Stimulated activated memory B cell treated with anti-CD40 and anti-IgM and Interleukin-4, amounts not matched to agents 10 μg/mL and 1 μg/mL and 100 μg/mL, for 72 hours (primary cell): Measurements from ENCODE around the gene SLC19A3.
A peak's percentile ranks its signal among the peaks of the same experiment; 100 is the strongest.
"Not testable (repeated sequence)": the region's sequence is repeated elsewhere in the genome, so short reads cannot be mapped to it uniquely, and the experiment has no call there.

Experiments used
- ATAC-seq: fragments of 150-1000 bp; cut with Tn5 transposase; 2 replicates; pipeline ENCODE4 v1.10.0; 2021
- H3K27ac Mint-ChIP-seq: one replicate; pipeline ENCODE4 v1.8.0; 2022; ENCODE audit warnings: mild to moderate bottlenecking, mixed read lengths
- H3K27me3 Mint-ChIP-seq: one replicate; pipeline ENCODE4 v1.8.0; 2022; ENCODE audit warnings: mixed read lengths
- H3K36me3 Mint-ChIP-seq: one replicate; pipeline ENCODE4 v1.8.0; 2022; ENCODE audit warnings: mixed read lengths
- H3K4me1 Mint-ChIP-seq: one replicate; pipeline ENCODE4 v1.8.0; 2022; ENCODE audit warnings: mixed read lengths
- H3K4me3 Mint-ChIP-seq: one replicate; pipeline ENCODE4 v1.8.0; 2022; ENCODE audit warnings: mild to moderate bottlenecking, moderate library complexity, mixed read lengths
- H3K9me3 Mint-ChIP-seq: one replicate; pipeline ENCODE4 v1.8.0; 2022; ENCODE audit warnings: mixed read lengths

SLC19A3 gene

DNA sequence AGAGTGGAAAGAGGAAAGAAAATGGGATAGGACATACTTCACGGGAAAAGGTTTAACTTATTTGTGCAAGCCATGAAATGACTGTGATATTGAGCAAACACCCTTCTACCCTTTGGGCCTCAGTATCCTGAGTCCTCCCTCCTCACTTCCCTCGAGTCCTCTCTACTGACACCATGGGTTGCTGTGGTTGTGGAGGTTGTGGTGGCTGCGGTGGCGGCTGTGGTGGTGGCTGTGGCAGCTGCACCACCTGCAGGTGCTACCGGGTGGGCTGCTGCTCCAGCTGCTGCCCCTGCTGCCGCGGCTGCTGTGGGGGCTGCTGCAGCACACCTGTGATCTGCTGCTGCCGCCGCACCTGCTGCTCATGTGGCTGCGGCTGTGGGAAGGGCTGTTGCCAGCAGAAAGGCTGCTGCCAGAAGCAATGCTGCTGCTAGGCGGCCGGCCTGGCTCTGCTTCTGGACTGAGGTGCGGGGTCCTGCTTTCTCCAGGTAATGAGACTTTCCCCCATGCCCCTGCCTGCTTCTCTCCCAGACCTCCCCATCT, 51.1 kb downstream of the SLC19A3 start, which contains the start of gene SCYGR5:
Gene SCYGR5, plus strand, starts transcription at position 174 of the 540 bp plus-strand sequence. Its CDS starts 0 bp downstream, at position 174.
- not testable (repeated sequence) for H3K36me3 Mint-ChIP-seq, H3K27me3 Mint-ChIP-seq, H3K4me1 Mint-ChIP-seq, H3K27ac Mint-ChIP-seq, H3K9me3 Mint-ChIP-seq, H3K4me3 Mint-ChIP-seq, ATAC-seq

DNA sequence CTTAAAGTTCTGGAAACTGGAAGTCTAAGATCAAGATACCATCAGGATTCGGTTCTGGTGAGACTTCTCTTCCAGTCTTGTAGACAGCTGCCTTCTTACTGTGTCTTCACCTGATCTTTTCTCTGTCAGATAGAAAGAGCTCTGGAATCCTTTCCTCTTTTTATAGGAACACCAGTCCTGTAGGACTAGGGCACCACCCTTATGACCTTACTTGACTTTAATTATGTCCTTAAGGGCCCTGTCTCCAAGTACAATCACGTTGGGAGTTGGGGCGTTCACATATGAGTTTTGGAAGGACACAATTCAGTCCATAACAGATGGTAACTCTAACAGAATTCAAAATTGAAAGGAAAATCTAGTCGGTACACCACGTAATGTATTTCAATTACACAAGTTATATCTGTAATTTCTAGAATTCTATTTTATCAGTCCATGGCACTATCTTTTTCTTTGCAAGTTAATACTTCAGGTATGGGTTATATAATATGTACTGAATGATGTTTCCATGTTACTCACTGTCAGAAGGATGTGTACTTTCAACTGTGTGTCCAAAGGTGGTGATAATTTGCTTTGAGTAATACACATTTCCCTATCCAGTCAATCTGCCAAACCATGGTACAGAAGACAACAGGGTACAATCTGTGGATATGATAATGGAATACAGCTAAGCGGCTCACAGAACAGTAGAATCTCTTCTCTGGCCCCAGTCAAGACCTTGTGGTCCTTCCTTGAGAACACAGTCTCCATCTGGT, 52.5 kb downstream of the SLC19A3 start:
- Mint-ChIP-seq H3K4me3 (no peak overlapping the region), H3K9me3 (no peaks in the 10 kb centered on the region), H3K4me1 (no peaks in the 10 kb centered on the region), H3K27me3 (peaks cover 5% of the 10 kb centered on the region), H3K27ac (no peak overlapping the region), H3K36me3 (no peaks in the 10 kb centered on the region)
- ATAC-seq, result no peak

- Mint-ChIP-seq H3K36me3 (no peaks in the 10 kb centered on the region), H3K27me3 (no peaks in the 10 kb centered on the region), H3K4me1 (no peaks in the 10 kb centered on the region), H3K4me3 (no peak overlapping the region), H3K9me3 (no peaks in the 10 kb centered on the region), H3K27ac (no peak overlapping the region)
- ATAC-seq, result no peak
Measured at GRCh38 chr2:227661827-227662226, 56.0 kb downstream of the SLC19A3 start.

DNA sequence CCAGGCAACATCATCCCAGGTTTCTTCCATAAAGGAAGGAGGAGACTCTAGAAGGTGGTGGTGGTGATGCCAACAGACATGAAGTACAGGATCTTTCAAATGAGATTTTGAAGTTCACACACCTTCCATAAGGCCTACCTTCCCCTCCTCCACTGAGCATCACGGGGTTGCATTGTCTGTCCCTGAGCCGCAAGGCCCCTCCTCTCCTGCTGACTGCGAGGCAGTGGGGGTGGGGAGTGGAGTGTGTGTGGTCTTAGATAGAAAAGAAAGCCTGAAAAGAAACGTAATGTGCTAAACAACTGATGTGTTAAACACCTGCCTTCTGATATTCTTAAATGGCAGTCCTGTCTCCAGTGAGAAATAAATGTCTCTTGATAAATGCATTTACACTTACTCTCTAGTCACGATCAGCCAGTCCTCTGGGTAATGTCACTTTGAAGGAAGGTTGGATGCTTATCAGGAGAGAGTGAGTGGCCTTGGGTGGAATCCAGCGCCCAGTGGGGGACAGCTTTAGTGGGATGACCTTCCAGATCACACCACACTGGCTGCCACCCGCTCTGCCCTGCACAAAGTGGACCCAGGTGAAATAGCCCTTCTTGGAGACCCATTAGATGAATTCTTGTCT, 56.7 kb downstream of the SLC19A3 start:
- Mint-ChIP-seq H3K36me3 (no peaks in the 10 kb centered on the region), H3K4me1 (no peaks in the 10 kb centered on the region), H3K9me3 (no peaks in the 10 kb centered on the region), H3K27me3 (no peaks in the 10 kb centered on the region), H3K4me3 (no peak overlapping the region), H3K27ac (no peak overlapping the region)
- no peak for ATAC-seq

DNA sequence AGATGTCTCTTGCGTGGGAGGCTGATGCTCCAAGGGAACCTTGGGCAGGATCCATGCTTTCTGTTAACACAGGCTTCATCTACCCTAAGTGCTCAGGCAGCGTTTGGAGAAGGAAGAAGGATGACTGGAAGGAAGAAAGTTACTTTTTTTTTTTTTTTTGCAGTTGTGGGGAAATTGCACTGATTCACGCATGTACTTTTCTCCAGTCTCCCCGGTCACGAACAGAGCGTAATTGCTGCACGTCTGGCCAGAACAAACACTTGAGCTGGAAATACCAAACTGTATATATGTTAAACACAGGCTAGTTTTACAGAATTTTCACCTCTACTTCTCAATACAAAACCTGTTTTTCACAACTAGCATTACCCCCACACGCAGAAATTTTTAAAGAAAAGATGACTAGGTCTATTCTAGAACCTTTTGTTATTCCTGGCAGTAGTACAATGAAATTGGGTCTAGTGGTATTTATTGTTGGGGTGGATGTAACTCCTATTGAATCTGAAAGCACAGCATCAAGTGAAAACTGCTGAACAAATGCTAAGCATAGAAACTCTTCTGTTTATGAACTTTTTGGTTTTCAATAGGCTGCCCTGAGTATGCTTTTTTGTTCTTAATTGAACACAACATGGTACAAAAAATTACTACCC, 60.5 kb downstream of the SLC19A3 start:
- H3K4me1 Mint-ChIP-seq, result no peaks in the 10 kb centered on the region
- ATAC-seq, result no peak
- no peaks in the 10 kb centered on the region for H3K27me3 Mint-ChIP-seq
- H3K36me3 Mint-ChIP-seq, result no peaks in the 10 kb centered on the region
- no peak overlapping the region for H3K27ac Mint-ChIP-seq
- no peaks in the 10 kb centered on the region for H3K9me3 Mint-ChIP-seq
- no peak overlapping the region for H3K4me3 Mint-ChIP-seq

- ATAC-seq, result no peak
- Mint-ChIP-seq H3K27ac (no peak overlapping the region), H3K27me3 (no peaks in the 10 kb centered on the region), H3K4me3 (no peak overlapping the region), H3K9me3 (no peaks in the 10 kb centered on the region), H3K36me3 (no peaks in the 10 kb centered on the region), H3K4me1 (no peaks in the 10 kb centered on the region)
Measured at GRCh38 chr2:227655454-227655853, 62.4 kb downstream of the SLC19A3 start.

DNA sequence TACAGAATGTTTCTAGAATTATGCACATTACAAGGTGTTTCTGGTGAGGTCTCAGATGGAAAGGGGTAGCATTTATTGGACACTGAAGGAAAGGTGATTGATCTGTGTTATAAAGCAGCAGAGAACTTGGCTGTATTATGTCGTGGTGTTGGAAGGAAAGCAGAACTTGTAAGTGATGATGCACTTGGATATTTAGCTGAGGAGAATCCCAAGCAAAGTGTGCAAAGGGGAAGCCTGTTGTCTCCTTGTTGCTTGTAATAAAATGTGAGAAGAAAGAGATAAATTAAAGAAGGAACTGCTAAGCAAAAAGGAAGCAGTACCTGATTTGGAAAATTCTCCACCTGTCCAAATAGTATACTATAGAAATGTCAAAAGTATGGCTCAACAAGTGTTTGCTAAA, 63.4 kb downstream of the SLC19A3 start:
- Mint-ChIP-seq H3K27me3 (no peaks in the 10 kb centered on the region), H3K4me3 (no peak overlapping the region), H3K9me3 (no peaks in the 10 kb centered on the region), H3K27ac (no peak overlapping the region), H3K36me3 (no peaks in the 10 kb centered on the region), H3K4me1 (no peaks in the 10 kb centered on the region)
- ATAC-seq, result no peak

DNA sequence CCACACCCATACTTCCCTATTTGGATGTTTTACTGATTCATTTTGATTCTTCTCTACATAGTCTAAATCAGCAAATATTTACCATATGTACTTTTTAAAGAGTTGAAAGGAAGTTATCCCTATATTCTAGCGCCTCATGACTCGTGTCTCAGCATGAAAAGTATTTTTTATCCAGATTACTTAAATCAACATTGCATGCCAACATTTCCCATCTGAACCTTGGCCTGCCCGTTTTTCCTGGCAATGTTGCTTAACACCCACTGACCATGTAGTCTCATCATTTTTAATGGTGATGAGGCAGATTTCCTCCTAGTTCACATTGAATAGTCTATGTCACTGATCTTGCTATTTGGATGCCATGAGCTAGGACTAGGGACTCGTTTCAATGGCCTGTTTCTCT, 64.4 kb downstream of the SLC19A3 start:
- no peak overlapping the region for H3K27ac Mint-ChIP-seq
- H3K4me1 Mint-ChIP-seq, result no peaks in the 10 kb centered on the region
- peaks cover 2% of the 10 kb centered on the region for H3K27me3 Mint-ChIP-seq
- H3K36me3 Mint-ChIP-seq, result no peaks in the 10 kb centered on the region
- H3K9me3 Mint-ChIP-seq, result no peaks in the 10 kb centered on the region
- ATAC-seq, result no peak
- H3K4me3 Mint-ChIP-seq, result no peak overlapping the region

- Mint-ChIP-seq H3K27me3 (peaks cover 12% of the 10 kb centered on the region), H3K4me3 (no peak overlapping the region), H3K9me3 (no peaks in the 10 kb centered on the region), H3K36me3 (no peaks in the 10 kb centered on the region), H3K27ac (no peak overlapping the region), H3K4me1 (no peaks in the 10 kb centered on the region)
- ATAC-seq, result peak; percentile 12
Measured at GRCh38 chr2:227643990-227644551, 73.8 kb downstream of the SLC19A3 start.

- Mint-ChIP-seq H3K9me3 (no peaks in the 10 kb centered on the region), H3K4me1 (no peaks in the 10 kb centered on the region), H3K4me3 (no peak overlapping the region), H3K27ac (no peak overlapping the region), H3K27me3 (peaks cover 2% of the 10 kb centered on the region), H3K36me3 (no peaks in the 10 kb centered on the region)
- ATAC-seq, result no peak
Measured at GRCh38 chr2:227642656-227643055, 75.2 kb downstream of the SLC19A3 start.

- no peaks in the 10 kb centered on the region for H3K4me1 Mint-ChIP-seq
- H3K4me3 Mint-ChIP-seq, result no peak overlapping the region
- ATAC-seq, result no peak
- no peaks in the 10 kb centered on the region for H3K36me3 Mint-ChIP-seq
- peaks cover 26% of the 10 kb centered on the region for H3K27me3 Mint-ChIP-seq
- H3K27ac Mint-ChIP-seq, result no peak overlapping the region
- H3K9me3 Mint-ChIP-seq, result no peaks in the 10 kb centered on the region
Measured at GRCh38 chr2:227634201-227634600, 83.6 kb downstream of the SLC19A3 start.
